Right lobe of liver (tissue), 6 donors: ENCODE results near the gene MYO16. TPM values are rescaled to one million over a fixed set of nuclear protein-coding genes. Genes with fewer than 3 reads are reported as not detected.

ENCODE experiments used
- ATAC-seq, 4 donors: fragments of 200-7000 bp; cut with Tn5 transposase; one replicate each; pipeline ENCODE4 v1.9.1; 2020; ENCODE audit warnings: mild to moderate bottlenecking in 4 of 4, moderate library complexity in 4 of 4
- DNase-seq, 3 donors: peaks; one replicate each; pipeline ENCODE4 v3.0.0-alpha.2; 2020
- H3K27ac ChIP-seq, 3 donors: fragments of 200-600 bp; one replicate each; pipeline ENCODE4 v1.8.0; 2022
- H3K27me3 ChIP-seq, 2 donors: fragments of 200-600 bp; one replicate each; pipeline ENCODE4 v1.8.0; 2022
- H3K36me3 ChIP-seq, 4 donors: fragments of 200-600 bp; sonication (generic) in 1 of 4; one replicate each; pipeline versions ENCODE4 v1.5.1 to v1.8.0; 2017 to 2022; ENCODE audit warnings: control low read depth in 1 of 4
- H3K4me1 ChIP-seq, 4 donors: fragments of 200-600 bp; sonication (generic) in 1 of 4; one replicate each; pipeline versions ENCODE4 v1.5.1 to v1.8.0; 2017 to 2022; ENCODE audit warnings: control low read depth in 1 of 4
- H3K4me3 ChIP-seq, 3 donors: fragments of 200-600 bp; one replicate each; pipeline ENCODE4 v1.8.0; 2022
- H3K9me3 ChIP-seq, 4 donors: fragments of 200-600 bp; sonication (generic) in 1 of 4; one replicate each; pipeline versions ENCODE4 v1.5.1 to v1.8.0; 2017 to 2022; ENCODE audit warnings: control low read depth in 1 of 4
- CTCF ChIP-seq, 4 donors: fragments of 200-600 bp in 3 of 4; fragments of 450-650 bp in 1 of 4; IDR thresholded peaks; one replicate each; pipeline versions ENCODE4 v1.5.1 to v1.8.0; 2016 to 2022; ENCODE audit warnings: antibody characterized with exemption in 4 of 4, mild to moderate bottlenecking in 2 of 4
- POLR2A ChIP-seq: fragments of 450-650 bp; IDR thresholded peaks from one replicate; pipeline ENCODE4 v1.6.1; 2017; ENCODE audit warnings: antibody characterized with exemption, mild to moderate bottlenecking
- WGBS: methylation state at CpG from one replicate; pipeline ENCODE4 v1.1.6; 2018; ENCODE audit warnings: low coverage, low lambda C conversion rate; ENCODE audit not compliant: insufficient coverage; ENCODE audit errors: missing lambda C conversion rate; 5-methylcytosine and 5-hydroxymethylcytosine counted together
- intact Hi-C, 2 donors: fragments of 100-400 bp; cut with DNase I; formaldehyde crosslinking; loops; one replicate each; pipeline versions ENCODE4 v1.11.2 to v1.14.1; 2022
- total RNA-seq, 6 experiments: library from RNA; depleted of rRNA in 2 of 6; stranded (reverse); fragments of >200 nt in 2 of 6; fragmentation: NEBNext Ultra II Directional in 3 of 6; extraction: Animal tissue kit (Norgen Biotek cat#: 25700) in 3 of 6; gene quantifications; one replicate each; pipeline versions ENCODE4 v1.1.0 to v1.2.4, GENCODE V29; 2016 to 2023
- donor health status: DM: no; HTN: yes; CAD: no.
- donor health status: DM: no; HTN: no; CAD: no.
- donor health status: DM: no; HTN: no; CAD: no.
- donor health status: DM: no; HTN: yes; CAD: no.
- donor health status: DM: no; HTN: yes; CAD: no.

MYO16 gene
- total RNA-seq, 6 experiments from 2014 or later, result 0.43 to 2.7 (median 0.93) TPM

- Histone ChIP-seq H3K4me1 (no peaks in the 10 kb centered on the region), H3K27ac (no peak overlapping the region), H3K36me3 (no peaks in the 10 kb centered on the region), H3K27me3 (no peaks in the 10 kb centered on the region), H3K9me3 (no peaks in the 10 kb centered on the region), H3K4me3 (no peak overlapping the region)
- DNase-seq (no peak), ATAC-seq (no peak)
- 30% methylated on average over 3 of the region's 4 CpGs for WGBS
- intact Hi-C loops, result no loop called here
- TF ChIP-seq CTCF (IDR thresholded peaks at IDR 0.05) (no peak), POLR2A (no peak)
Observed at GRCh38 chr13:108682714-108683113, 53.3 kb downstream of the MYO16 start.

- H3K36me3 ChIP-seq, result no peaks in the 10 kb centered on the region
- no peak overlapping the region for H3K27ac ChIP-seq
- 62% methylated on average over 4 of the region's 5 CpGs for WGBS
- no peaks in the 10 kb centered on the region for H3K27me3 ChIP-seq
- DNase-seq, result no peak
- ATAC-seq, result no peak
- intact Hi-C loops, result no loop called here
- no peaks in the 10 kb centered on the region for H3K4me1 ChIP-seq
- no peak overlapping the region for H3K4me3 ChIP-seq
- TF ChIP-seq CTCF (IDR thresholded peaks at IDR 0.05), result no peak
- TF ChIP-seq POLR2A, result no peak
- H3K9me3 ChIP-seq, result no peaks in the 10 kb centered on the region
Observed at GRCh38 chr13:108686027-108686426, 56.6 kb downstream of the MYO16 start.

- no peaks in the 10 kb centered on the region for H3K9me3 ChIP-seq
- intact Hi-C loops, result no loop called here
- DNase-seq, result no peak
- 69% methylated on average over 1 of the region's 1 CpG for WGBS
- no peak for ATAC-seq
- no peaks in the 10 kb centered on the region for H3K36me3 ChIP-seq
- no peaks in the 10 kb centered on the region for H3K27me3 ChIP-seq
- no peak overlapping the region for H3K27ac ChIP-seq
- TF ChIP-seq CTCF (IDR thresholded peaks at IDR 0.05) (no peak), POLR2A (no peak)
- no peak overlapping the region for H3K4me3 ChIP-seq
- H3K4me1 ChIP-seq, result no peaks in the 10 kb centered on the region
Observed at GRCh38 chr13:108690726-108691125, 61.3 kb downstream of the MYO16 start.

GRCh38 chr13:108700422-108701170 lies 71.2 kb downstream of the MYO16 start:
- Histone ChIP-seq H3K4me1 (no peaks in the 10 kb centered on the region), H3K27ac (no peak overlapping the region), H3K4me3 (no peak overlapping the region), H3K36me3 (no peaks in the 10 kb centered on the region), H3K27me3 (no peaks in the 10 kb centered on the region), H3K9me3 (no peaks in the 10 kb centered on the region)
- WGBS, result 35% methylated on average over 9 of the region's 9 CpGs
- ATAC-seq (no peak), DNase-seq (no peak)
- intact Hi-C loops, result no loop called here
- TF ChIP-seq POLR2A (no peak), CTCF (IDR thresholded peaks at IDR 0.05) (no peak)
